HL-60 (cell line): ENCODE measurements around the gene FTO.

Source experiments
- POLR2AphosphoS5 ChIP-seq: IDR thresholded peaks from 2 replicates; pipeline ENCODE4 v1.6.1; 2012; ENCODE audit warnings: low read depth
- TF ChIP-seq, protein P1 (sequence below): IDR thresholded peaks from one replicate; pipeline ENCODE4 v1.5.1; 2011; ENCODE audit warnings: low read length, control low read depth, inconsistent platforms; ENCODE audit not compliant: insufficient read depth
- TF ChIP-seq, protein P2 (sequence below): IDR thresholded peaks from 2 replicates; pipeline ENCODE4 v1.6.1; 2012; ENCODE audit warnings: low read depth; ENCODE audit not compliant: insufficient replicate concordance

DNA sequence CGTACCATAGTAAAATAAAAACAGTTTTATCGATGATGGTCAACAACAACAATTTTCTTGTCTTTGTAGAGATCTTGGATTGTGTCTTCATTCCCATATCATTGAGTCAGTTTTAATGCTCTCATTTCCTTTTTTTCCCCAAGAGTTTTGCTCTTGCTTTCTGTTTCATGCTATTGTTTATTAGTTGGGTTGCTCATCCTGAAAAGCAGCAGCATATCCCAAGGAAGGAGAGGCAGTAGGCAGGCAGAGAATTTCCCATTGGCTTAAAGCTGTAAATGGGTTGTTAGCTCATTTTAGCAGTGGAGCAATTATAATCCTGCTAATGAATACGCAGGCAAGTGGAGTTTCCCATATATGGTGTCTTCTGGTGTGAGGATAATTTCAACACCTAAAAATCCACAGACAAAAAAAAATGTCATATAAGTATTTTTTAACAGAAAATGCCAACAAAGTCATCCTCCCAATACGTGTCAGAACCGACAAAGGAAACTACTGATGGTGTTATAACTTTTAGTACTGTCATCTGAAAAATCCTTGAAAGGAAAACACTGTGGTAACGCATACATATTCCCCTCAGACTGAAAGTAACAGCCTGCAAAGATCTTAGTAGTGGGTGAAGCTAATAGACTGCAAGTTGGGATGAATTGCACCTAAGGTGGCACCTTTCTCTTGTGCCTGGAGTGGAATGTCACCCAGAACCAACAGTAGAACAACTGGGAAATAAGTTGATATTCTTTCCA, 218.3 kb downstream of the FTO start:
- TF ChIP-seq, protein P1, sequence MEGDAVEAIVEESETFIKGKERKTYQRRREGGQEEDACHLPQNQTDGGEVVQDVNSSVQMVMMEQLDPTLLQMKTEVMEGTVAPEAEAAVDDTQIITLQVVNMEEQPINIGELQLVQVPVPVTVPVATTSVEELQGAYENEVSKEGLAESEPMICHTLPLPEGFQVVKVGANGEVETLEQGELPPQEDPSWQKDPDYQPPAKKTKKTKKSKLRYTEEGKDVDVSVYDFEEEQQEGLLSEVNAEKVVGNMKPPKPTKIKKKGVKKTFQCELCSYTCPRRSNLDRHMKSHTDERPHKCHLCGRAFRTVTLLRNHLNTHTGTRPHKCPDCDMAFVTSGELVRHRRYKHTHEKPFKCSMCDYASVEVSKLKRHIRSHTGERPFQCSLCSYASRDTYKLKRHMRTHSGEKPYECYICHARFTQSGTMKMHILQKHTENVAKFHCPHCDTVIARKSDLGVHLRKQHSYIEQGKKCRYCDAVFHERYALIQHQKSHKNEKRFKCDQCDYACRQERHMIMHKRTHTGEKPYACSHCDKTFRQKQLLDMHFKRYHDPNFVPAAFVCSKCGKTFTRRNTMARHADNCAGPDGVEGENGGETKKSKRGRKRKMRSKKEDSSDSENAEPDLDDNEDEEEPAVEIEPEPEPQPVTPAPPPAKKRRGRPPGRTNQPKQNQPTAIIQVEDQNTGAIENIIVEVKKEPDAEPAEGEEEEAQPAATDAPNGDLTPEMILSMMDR, result no peak
- TF ChIP-seq, protein P2, sequence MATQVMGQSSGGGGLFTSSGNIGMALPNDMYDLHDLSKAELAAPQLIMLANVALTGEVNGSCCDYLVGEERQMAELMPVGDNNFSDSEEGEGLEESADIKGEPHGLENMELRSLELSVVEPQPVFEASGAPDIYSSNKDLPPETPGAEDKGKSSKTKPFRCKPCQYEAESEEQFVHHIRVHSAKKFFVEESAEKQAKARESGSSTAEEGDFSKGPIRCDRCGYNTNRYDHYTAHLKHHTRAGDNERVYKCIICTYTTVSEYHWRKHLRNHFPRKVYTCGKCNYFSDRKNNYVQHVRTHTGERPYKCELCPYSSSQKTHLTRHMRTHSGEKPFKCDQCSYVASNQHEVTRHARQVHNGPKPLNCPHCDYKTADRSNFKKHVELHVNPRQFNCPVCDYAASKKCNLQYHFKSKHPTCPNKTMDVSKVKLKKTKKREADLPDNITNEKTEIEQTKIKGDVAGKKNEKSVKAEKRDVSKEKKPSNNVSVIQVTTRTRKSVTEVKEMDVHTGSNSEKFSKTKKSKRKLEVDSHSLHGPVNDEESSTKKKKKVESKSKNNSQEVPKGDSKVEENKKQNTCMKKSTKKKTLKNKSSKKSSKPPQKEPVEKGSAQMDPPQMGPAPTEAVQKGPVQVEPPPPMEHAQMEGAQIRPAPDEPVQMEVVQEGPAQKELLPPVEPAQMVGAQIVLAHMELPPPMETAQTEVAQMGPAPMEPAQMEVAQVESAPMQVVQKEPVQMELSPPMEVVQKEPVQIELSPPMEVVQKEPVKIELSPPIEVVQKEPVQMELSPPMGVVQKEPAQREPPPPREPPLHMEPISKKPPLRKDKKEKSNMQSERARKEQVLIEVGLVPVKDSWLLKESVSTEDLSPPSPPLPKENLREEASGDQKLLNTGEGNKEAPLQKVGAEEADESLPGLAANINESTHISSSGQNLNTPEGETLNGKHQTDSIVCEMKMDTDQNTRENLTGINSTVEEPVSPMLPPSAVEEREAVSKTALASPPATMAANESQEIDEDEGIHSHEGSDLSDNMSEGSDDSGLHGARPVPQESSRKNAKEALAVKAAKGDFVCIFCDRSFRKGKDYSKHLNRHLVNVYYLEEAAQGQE, result no peak
- TF ChIP-seq POLR2AphosphoS5, result no peak
